MM.1S (cell line): ENCODE results near the gene NUAK1.

Experiments
- DNase-seq: peaks from one replicate; pipeline ENCODE4 v3.0.0-alpha.2; 2015
- H2AFZ ChIP-seq: fragments of 300-600 bp; sonication (generic); 2 replicates; pipeline ENCODE4 v1.6.0; 2016; ENCODE audit warnings: antibody characterized with exemption, low read length
- H3F3A ChIP-seq: fragments of 300-600 bp; sonication (generic); 2 replicates; pipeline ENCODE4 v1.6.1; 2016; ENCODE audit warnings: mild to moderate bottlenecking, antibody characterized with exemption, low read length, moderate library complexity, mixed read lengths; ENCODE audit not compliant: insufficient read depth
- H3K27ac ChIP-seq: fragments of 300-600 bp; sonication (generic); 2 replicates; pipeline ENCODE4 v1.5.1; 2016; ENCODE audit warnings: mild to moderate bottlenecking, low read length
- H3K27me3 ChIP-seq: fragments of 300-600 bp; sonication (generic); replicated peaks from 2 replicates; pipeline ENCODE4 v1.6.0; 2016; ENCODE audit warnings: low read length; ENCODE audit not compliant: insufficient read depth
- H3K36me3 ChIP-seq: fragments of 300-600 bp; sonication (generic); replicated peaks from 2 replicates; pipeline ENCODE4 v1.6.1; 2016; ENCODE audit warnings: mild to moderate bottlenecking, low read length, mixed read lengths; ENCODE audit not compliant: insufficient read depth
- H3K4me1 ChIP-seq: fragments of 300-600 bp; sonication (generic); 2 replicates; pipeline ENCODE4 v1.6.1; 2016; ENCODE audit warnings: low read length, mixed read lengths
- H3K4me2 ChIP-seq: fragments of 300-600 bp; sonication (generic); 2 replicates; pipeline ENCODE4 v1.6.0; 2016; ENCODE audit warnings: low read depth, low read length
- H3K4me3 ChIP-seq: fragments of 300-600 bp; sonication (generic); 2 replicates; pipeline ENCODE4 v1.5.1; 2016; ENCODE audit warnings: low read length, mixed read lengths
- H3K79me2 ChIP-seq: fragments of 300-600 bp; sonication (generic); 2 replicates; pipeline ENCODE4 v1.6.1; 2016; ENCODE audit warnings: mixed run types, low read length, mixed read lengths
- H3K9ac ChIP-seq: fragments of 300-600 bp; sonication (generic); 2 replicates; pipeline ENCODE4 v1.6.1; 2016; ENCODE audit warnings: low read length, mixed read lengths
- H3K9me2 ChIP-seq: fragments of 300-600 bp; sonication (generic); replicated peaks from 2 replicates; pipeline ENCODE4 v1.6.1; 2016; ENCODE audit warnings: mild to moderate bottlenecking, low read length, mixed read lengths; ENCODE audit not compliant: insufficient read depth
- H3K9me3 ChIP-seq: fragments of 300-600 bp; sonication (generic); replicated peaks from 2 replicates; pipeline ENCODE4 v1.6.1; 2016; ENCODE audit warnings: mild to moderate bottlenecking, low read length, mixed read lengths; ENCODE audit not compliant: insufficient read depth
- H4K20me1 ChIP-seq: fragments of 300-600 bp; sonication (generic); 2 replicates; pipeline ENCODE4 v1.6.1; 2016; ENCODE audit warnings: mild to moderate bottlenecking, low read length, moderate library complexity, mixed read lengths; ENCODE audit not compliant: insufficient read depth
- CTCF ChIP-seq: fragments of 300-600 bp; sonication (generic); IDR thresholded peaks from 2 replicates; pipeline ENCODE4 v1.5.1; 2016; ENCODE audit warnings: antibody characterized with exemption, low read length, mixed read lengths
- EZH2 ChIP-seq: fragments of 300-600 bp; sonication (generic); optimal IDR thresholded peaks from 2 replicates; pipeline ENCODE3; 2017; ENCODE audit warnings: low read depth, mild to moderate bottlenecking, antibody characterized with exemption, low read length, mixed read lengths
- EZH2phosphoT487 ChIP-seq: fragments of 300-600 bp; sonication (generic); IDR thresholded peaks from 2 replicates; pipeline ENCODE4 v1.6.1; 2018; ENCODE audit warnings: antibody characterized with exemption, low read length

NUAK1 gene

GRCh38 chr12:106137530-106138356 is 1.0 kb downstream of the NUAK1 start:
- TF ChIP-seq EZH2phosphoT487 (no peak), CTCF (no peak), EZH2 (no peak)
- peaks cover 15% of the 10 kb centered on the region for H4K20me1 ChIP-seq
- no peaks in the 10 kb centered on the region for H3K27me3 ChIP-seq
- H3K9me3 ChIP-seq: no peaks in the 10 kb centered on the region
- no peaks in the 10 kb centered on the region for H3K9me2 ChIP-seq
- H3K4me3 ChIP-seq: peak overlapping the region; percentile 96
- peaks cover 3% of the 10 kb centered on the region; the same call in 1 of the 2 replicates for H3K36me3 ChIP-seq
- H3K4me1 ChIP-seq: peaks cover 39% of the 10 kb centered on the region
- H3K9ac ChIP-seq: peak overlapping the region; percentile 97
- peak overlapping the region; percentile 65; the same call in 1 of the 2 replicates for H3K27ac ChIP-seq
- peaks cover 25% of the 10 kb centered on the region for H3F3A ChIP-seq
- DNase-seq: no peak
- H3K79me2 ChIP-seq: peaks cover 91% of the 10 kb centered on the region
- peak overlapping the region; percentile 70 for H2AFZ ChIP-seq
- peak overlapping the region; percentile 82 for H3K4me2 ChIP-seq

- Histone ChIP-seq H3K79me2 (peaks cover 93% of the 10 kb centered on the region), H3F3A (peaks cover 25% of the 10 kb centered on the region), H4K20me1 (peaks cover 30% of the 10 kb centered on the region), H3K9me2 (no peaks in the 10 kb centered on the region), H3K27me3 (no peaks in the 10 kb centered on the region), H3K4me1 (peaks cover 26% of the 10 kb centered on the region), H3K36me3 (peaks cover 3% of the 10 kb centered on the region; the same call in 1 of the 2 replicates), H3K4me3 (peak overlapping the region; percentile 96), H3K9ac (peak overlapping the region; percentile 97; the same call in 1 of the 2 replicates), H2AFZ (peak overlapping the region; percentile 35; the same call in 1 of the 2 replicates), H3K4me2 (peak overlapping the region; percentile 82), H3K27ac (peak overlapping the region; percentile 65), H3K9me3 (no peaks in the 10 kb centered on the region)
- TF ChIP-seq CTCF: peak; percentile 83
- TF ChIP-seq EZH2phosphoT487: no peak
- TF ChIP-seq EZH2: no peak
- peak; percentile 91 for DNase-seq
Measured at GRCh38 chr12:106136263-106136662, 2.5 kb downstream of the NUAK1 start.

- Histone ChIP-seq H3K9ac (peak overlapping the region; percentile 97; the same call in 1 of the 2 replicates), H4K20me1 (peaks cover 35% of the 10 kb centered on the region), H2AFZ (no peak overlapping the region), H3K27ac (peak overlapping the region; percentile 9; the same call in 1 of the 2 replicates), H3K36me3 (peaks cover 3% of the 10 kb centered on the region; the same call in 1 of the 2 replicates), H3F3A (peaks cover 22% of the 10 kb centered on the region), H3K27me3 (no peaks in the 10 kb centered on the region), H3K4me2 (peak overlapping the region; percentile 82), H3K9me3 (no peaks in the 10 kb centered on the region), H3K4me1 (peaks cover 22% of the 10 kb centered on the region), H3K79me2 (peaks cover 93% of the 10 kb centered on the region), H3K4me3 (peak overlapping the region; percentile 96), H3K9me2 (no peaks in the 10 kb centered on the region)
- TF ChIP-seq EZH2: no peak
- no peak for TF ChIP-seq CTCF
- TF ChIP-seq EZH2phosphoT487: no peak
- DNase-seq: no peak
Measured at GRCh38 chr12:106135781-106136180, 3.0 kb downstream of the NUAK1 start.
